ENCODE data around the gene BAZ2A.
"Not testable (repeated sequence)": the region's sequence is repeated elsewhere in the genome, so short reads cannot be mapped to it uniquely, and the experiment has no call there.

BAZ2A gene

DNA sequence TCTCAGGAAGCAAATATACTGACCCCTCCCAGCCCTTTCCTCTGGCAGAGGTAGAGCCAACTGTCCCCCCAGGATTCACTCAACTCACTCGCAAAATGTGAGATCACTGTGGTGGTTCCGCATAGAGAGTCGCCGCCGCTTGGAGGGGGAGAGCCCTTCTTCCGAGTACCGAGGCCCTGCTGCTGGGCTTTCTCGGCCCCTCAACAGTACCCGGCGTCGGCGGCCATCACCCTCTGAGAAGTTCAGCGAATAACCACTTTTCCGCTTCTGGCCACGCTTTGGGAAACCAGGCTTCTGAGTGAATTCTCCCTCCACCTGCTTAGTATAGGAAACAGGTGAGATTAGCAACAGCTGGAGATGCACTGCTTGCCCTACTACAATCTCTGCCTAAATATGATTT is 31.1 kb downstream of the BAZ2A start:
- no peak for DNase-seq (ENCODE audit: low spot score)

DNA sequence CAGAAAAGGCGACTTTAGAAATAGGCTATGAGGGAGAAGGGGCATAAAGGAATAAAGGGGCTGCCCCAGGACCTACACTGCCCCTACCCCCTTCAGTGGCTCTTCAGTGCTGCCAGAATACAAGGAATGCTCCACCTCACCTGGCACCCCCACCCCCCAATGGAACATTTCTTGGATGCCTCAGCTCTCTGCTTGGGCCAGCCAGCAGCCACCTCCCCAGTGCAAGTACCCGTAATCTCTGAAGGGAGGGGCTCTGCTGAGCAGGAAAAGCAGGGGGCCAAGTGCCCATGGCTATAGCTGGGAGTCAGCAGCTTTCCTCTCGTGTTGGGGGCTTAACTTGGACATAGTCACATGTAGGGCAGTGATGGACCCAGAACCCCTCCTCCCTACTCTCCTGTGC is 33.3 kb downstream of the BAZ2A start:
- no peak for DNase-seq (ENCODE audit: low spot score)

DNA sequence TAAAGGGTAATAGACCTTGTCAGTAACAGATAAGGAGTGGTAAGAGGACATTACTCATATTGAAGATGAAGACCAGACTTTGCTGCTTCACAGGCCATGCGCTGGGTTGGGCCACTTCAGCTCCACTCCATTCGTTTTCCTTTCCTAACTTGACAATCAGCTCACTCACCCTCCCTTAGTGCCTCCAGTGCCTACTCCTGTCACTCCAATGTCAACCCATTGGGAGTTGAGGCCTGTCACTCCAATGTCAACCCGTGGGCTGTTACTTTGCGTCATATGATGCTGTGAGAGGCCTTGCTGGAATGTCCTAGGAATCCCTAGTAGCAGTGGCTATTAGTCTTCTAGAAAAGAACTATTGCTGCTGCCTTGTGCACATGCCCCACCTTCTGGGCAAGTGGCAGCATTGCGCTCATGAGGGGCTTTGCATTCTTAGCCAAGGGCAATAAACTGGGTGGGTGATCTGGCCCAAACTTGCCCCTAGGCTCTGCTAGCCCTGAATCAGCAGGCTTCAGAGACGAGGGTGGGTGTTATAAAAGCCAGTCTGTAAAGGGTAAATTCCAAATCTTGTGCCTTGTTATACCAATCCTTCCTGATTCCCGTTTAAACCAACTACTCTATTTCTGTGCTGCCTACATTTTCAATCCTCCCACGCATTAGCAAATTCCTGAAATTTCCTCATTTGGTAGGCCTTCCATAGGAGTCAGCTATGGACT is 36.1 kb downstream of the BAZ2A start:
- DNase-seq (ENCODE audit: low spot score) = peak; percentile 87

DNA sequence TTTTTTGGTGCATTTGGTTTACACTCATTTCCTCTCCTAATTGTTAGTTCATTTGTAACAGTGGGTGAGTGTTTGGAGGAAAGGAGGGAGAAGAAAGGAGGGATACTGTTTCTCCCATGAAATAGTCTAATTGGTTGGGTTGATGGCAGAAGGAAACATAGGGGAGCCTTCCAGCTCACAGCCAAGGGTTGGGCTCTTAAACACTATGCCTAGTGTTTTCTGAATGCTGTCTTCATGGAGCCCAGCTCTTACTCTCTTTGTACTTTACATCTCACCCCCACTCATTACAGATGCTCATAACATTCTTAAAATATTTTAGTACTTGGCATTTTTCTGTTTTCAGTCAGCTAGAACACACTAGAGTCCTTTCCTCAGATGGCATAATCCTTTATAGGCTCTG is 38.2 kb downstream of the BAZ2A start:
- no peak for DNase-seq (ENCODE audit: low spot score)

DNA sequence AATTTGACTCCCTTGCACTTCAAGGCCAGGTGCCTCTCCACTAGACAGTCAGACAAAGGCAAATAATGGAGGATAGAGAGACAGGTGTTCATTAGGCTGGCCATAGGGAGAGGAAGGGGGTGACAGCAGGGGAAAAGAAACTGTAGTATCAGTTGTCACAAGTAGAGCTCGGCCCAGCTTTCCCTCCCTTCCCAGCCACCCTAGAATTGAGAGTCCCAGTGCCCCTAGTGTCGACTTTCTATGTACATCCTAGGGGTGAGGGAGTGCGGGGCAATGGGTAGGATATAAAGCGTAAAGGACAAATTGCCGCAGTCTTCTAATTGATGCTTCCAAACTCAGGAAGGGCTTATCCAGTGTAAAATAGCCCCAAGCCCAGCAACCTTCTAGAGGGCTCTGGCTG is 39.0 kb downstream of the BAZ2A start:
- DNase-seq (ENCODE audit: low spot score) = no peak

DNA sequence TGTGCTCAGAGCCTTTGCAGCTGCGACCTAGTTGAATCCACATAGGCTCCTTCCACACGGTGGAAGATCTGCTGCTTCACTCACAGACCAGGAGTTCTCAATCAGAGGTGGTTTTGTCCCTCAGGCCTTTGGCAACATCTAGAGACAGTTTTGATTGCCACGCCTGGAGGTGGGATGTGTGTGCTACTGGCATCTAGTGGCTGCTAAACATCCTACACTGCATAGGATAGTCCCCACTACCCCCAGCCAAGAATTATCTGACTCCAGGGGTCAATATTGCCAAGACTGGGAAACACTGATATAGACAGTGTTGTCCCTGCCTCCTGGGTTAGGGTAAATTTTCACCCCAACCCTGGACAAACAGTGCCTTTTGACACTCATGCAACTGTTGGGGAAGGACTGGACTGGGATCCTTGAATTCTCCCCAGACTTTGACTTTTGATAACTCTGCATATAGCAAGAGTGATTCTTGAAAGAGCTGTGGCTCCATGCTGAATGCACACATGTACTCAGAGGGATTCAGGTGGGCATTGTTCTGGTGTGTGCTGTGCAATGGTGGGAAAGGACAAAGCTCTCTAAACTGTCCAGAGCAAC is 39.8 kb downstream of the BAZ2A start:
- no peak for DNase-seq (ENCODE audit: low spot score)

DNA sequence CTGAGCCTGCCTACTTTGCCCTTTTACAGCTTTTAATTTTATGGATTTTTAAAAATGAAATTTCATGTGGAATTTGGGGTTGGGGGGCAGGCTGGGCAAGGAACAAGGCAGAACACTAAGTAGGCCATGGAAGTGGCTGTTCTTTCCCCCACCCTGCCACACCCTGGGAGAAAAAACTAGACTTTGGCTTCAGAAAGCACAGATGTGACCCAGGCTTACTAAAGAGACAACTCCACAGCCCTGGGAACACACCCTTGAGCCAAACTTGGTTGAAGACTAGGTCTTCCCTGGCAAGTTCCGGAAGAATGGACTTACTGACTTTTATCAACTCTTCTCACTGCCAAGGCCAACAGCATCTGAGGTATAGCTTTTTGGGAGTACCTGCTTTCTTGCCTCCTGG is 40.3 kb downstream of the BAZ2A start:
- DNase-seq (ENCODE audit: low spot score) = no peak

DNA sequence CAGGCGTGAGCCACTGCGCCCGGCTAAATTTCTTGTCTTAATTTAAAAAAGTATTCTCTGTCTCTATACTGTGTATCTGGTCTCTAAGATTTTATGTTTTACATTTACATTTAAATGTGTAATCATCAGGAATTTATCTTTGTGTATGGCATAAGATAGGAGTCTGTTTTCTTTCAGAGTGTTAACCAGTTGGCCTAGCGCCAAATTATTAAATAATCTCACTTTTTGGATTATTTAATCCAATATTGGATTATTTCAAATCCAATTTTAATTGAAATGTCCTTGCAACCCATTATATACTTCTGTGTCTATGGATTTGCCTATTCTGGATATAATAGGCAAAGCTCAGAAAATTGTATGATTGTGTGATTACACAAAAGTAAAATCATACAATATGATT is 45.0 kb downstream of the BAZ2A start:
- DNase-seq (ENCODE audit: low spot score) = no peak

DNA sequence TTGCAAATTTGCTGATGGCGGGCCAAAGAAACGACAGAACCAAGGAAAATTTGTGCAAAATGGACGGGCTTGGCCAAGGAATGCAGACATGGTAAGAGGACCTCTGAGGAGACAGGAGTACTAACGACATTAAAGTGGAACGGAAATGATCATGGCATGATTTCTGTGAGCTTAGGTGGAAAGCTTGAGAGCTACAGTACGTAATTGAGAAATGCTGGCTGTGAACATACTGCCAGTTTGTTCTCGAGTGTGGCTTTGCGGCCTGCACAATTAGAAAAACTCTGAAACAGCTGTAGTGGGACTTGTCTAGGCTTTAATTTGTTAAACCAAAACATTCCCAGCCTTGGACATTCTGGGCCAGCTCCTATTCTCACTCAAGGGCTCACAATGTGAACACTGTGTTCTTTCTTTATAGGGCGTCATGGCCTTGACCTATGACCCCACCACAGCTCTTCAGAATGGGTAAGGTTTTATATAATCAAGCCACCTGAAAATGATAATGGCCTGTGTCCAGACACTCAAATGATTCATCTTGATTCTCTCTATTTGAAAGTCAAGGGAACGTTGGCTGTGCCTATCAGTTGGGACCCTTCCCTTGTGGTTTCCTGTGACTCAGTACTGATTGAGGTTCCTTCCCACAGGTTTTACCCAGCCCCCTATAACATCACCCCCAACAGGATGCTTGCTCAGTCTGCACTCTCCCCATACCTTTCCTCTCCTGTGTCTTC is 48.5 kb downstream of the BAZ2A start:
- DNase-seq (ENCODE audit: low spot score) = no peak

DNA sequence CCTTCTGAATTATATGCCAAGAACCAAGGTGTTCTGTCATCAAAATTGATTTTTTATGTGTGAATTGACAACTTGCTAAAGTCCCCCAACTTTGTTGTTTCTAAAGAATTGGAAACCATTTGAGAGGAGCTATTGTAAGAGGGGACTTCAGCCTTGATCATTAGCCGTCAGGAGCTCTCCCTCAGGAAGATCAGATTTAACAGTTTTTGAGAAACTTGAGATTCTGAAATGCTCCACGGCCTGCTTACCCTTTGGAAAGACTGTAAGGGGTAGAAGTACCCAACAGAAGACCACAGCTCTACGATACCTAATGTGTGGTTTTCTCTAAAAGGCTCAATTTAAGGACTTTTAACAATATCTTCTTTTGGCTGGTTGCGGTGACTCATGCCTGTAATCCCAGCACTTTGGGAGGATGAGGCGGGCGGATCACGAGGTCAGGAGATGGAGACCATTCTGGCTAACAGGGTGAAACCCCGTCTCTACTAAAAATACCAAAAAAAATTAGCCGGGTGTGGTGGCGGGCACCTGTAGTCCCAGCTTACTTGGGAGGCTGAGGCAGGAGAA is 51.1 kb downstream of the BAZ2A start:
- DNase-seq (ENCODE audit: low spot score) = no peak

DNA sequence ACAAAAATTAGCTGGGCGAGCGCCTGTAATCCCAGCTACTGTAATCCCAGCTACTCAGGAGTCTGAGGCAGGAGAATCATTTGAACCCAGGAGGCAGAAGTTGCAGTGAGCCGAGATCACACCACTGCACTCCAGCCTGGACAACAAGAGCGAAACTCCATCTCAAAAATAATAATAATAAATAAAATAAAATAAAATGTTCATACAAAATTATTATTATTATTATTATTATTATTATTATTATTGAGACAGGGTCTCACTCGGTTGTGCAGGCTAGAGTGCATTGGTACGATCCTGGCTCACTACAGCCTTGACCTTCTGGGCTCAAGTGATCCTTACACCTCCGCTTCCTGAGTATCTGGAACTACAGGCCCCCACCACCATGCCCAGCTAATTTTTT is 52.9 kb downstream of the BAZ2A start:
- DNase-seq (ENCODE audit: low spot score) = not testable (repeated sequence)

DNA sequence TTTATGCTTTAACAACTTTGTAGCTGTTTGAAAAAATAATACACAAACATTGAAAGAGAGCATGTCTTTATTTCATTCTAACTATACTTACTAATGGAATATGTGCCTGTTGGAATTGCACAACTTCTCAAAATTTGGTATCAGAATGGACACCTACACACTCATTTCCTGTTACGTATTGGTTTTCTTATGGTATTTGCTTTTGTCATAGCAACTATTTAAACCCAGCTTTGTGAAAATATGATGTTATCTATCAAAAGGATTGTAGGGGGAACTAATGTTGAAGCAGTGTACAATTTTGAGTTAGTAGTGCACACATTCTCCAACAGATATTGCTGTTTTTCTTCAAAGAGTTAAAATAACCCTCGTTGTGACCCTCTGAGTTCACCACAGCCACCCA is 55.9 kb downstream of the BAZ2A start:
- DNase-seq (ENCODE audit: low spot score) = no peak

DNA sequence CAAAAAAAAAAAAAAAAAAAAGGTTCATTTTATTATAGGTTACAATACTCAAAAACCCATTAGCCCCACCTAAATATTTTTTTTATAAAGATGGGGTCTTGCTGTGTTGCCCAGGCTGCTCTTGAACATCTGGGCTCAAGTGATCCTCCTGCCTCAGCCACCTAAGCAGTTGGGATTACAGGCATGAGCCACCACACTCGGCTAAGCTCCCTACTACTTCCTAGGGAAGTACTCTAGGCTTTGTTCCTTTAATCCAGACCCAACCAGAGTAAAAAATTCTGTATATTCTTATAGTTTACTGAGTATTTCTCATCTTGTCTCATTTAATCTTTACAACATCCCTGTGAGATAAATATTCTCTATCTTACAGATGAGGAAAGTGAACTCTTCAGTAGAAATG is 57.8 kb downstream of the BAZ2A start:
- DNase-seq (ENCODE audit: low spot score) = no peak

DNA sequence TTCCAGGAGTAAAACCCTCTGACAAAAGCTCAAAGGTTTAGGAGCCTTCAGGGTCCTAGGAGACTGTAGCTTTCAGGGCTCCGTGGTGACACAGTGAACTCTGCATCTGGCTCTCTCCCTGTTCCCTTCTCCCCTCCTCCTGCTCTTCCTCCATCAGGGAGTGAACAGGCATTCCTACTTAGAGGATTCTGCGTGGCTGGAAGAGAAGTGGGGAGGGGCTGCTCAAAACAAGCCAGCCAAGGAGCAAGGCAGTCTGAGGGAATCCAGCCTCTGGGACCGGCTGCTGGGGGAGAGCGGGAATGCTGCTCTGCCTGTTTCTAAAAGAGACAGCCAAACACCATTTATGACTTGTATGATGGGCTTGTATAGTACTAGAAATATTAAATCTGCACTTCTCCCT is 59.0 kb downstream of the BAZ2A start:
- peak; percentile 63 for DNase-seq (ENCODE audit: low spot score)

DNA sequence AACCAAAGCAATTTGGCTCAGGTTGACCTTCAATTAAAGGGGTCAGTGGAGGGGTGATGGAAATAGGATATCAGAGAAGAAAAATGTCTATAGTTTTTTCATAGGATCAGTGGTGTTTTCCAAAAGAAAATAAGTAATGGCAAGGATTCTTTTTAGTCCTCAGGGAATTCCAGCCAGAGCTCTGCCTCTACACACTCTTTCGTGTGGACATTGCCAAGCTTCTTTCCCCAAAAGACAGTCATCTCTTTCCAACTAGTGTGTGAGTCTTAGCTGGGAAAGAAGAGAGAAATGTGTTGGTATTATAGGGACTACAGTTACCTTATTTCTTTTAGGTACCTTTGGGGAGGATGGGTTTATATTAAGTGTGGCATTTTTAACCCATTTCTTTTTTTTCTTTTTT is 62.0 kb downstream of the BAZ2A start:
- no peak for DNase-seq (ENCODE audit: low spot score)

DNA sequence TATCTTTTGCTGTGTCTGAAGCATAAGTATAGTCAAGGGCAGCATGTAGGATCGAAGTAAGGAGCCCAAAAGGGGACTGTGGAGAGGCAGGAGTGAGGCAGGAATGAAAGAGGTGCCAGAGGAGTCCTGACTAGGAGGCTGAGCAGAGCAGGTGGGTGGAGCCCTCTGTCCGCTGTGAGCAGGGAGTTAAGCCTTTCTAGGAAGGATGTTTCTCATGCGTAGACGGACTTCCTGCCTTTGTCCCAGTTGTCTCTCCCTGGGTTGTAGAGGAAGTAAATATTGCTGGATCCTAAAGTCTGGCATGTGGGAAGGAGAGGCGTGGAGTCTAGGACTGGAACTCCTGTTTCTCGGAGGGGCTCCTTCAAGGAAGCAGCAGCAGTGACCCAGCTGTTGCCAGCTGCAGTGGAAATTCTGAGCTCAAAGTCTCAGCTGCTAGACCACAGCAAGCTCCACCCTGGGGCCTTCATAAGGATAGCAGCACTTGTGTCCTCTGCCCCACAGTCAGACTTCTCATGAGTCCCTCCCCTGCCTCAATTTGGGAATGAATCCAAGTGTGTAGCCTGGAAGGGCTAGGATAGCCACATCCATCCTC is 64.5 kb downstream of the BAZ2A start:
- DNase-seq (ENCODE audit: low spot score) = peak; percentile 66

DNA sequence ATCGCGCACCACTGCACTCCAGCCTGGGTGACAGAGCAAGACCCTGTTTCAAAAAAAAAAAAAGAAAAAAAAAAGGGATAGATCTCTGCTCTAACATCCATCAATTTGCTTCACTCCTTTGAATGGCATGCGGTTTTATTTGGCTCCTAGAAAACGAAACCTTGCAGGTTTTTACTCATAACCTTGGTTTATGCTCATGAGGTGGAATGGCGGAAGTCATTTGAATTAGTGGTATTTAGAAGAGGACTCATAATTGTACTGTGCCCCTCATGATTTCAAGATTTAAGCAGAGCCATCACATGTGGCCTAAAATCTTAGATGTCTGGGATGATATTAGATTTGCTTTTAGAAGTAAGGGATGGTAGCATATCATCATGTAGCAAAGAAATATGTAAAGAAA is 79.1 kb downstream of the BAZ2A start:
- DNase-seq (ENCODE audit: low spot score) = no peak

DNA sequence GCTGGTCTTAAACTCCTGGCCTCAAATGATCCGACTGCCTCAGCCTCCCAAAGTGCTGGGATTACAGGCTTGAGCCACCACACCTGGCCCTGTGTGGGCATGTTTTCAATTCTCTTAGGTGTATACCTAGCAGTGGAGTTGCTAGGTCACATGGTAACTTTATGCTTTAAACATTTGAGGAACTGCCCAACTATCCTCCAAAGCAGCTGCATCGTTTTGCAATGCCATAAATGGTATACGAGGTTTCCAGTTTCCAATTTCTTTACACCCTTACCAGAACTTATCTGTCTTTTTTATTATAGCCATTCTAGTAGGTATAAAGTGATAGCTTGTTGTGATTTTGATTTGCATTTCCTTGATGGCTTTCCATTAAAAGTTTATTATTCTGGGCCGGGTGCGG is 83.4 kb downstream of the BAZ2A start:
- no peak for DNase-seq (ENCODE audit: low spot score)

Data from ecto neural progenitor cell (in vitro differentiated cells).